GM19023 (cell line): ENCODE results near the gene APOA5.
"Not testable (repeated sequence)": the region's sequence is repeated elsewhere in the genome, so short reads cannot be mapped to it uniquely, and the experiment has no call there.

ENCODE experiments used
- ATAC-seq: cut with Tn5 transposase; IDR thresholded peaks from one replicate; pipeline ENCODE4 v1.9.1; 2021; ENCODE audit warnings: mild to moderate bottlenecking, moderate library complexity; ENCODE audit not compliant: unreplicated experiment

Gene APOA5

GRCh38 chr11:116776522-116776984 is 15.1 kb downstream of the APOA5 start:
- no peak for ATAC-seq

GRCh38 chr11:116775975-116776374 is 15.7 kb downstream of the APOA5 start:
- ATAC-seq, result no peak

- ATAC-seq, result no peak
Measured at GRCh38 chr11:116774661-116775060, 17.0 kb downstream of the APOA5 start.

GRCh38 chr11:116773203-116774097 is 18.2 kb downstream of the APOA5 start:
- ATAC-seq, result peak; percentile 47

- ATAC-seq, result peak; percentile 89
Measured at GRCh38 chr11:116772443-116773202, 19.1 kb downstream of the APOA5 start, which contains the start of gene BUD13. BUD13 (minus strand) TSS chr11:116772987; CDS start chr11:116772964, 23 bp downstream.

- ATAC-seq, result no peak
Measured at GRCh38 chr11:116771935-116772334, 19.7 kb downstream of the APOA5 start.

- no peak for ATAC-seq
Measured at GRCh38 chr11:116762132-116762531, 29.5 kb downstream of the APOA5 start.

GRCh38 chr11:116756044-116756443 is 35.6 kb downstream of the APOA5 start:
- not testable (repeated sequence) for ATAC-seq

GRCh38 chr11:116750070-116750718 is 41.5 kb downstream of the APOA5 start:
- ATAC-seq, result no peak

GRCh38 chr11:116742104-116742503 is 49.6 kb downstream of the APOA5 start:
- ATAC-seq, result no peak

- no peak for ATAC-seq
Measured at GRCh38 chr11:116740741-116741140, 50.9 kb downstream of the APOA5 start.
